IgD-negative memory B cell (primary cell): ENCODE results near the gene SMARCA1. TPM values are rescaled to one million over a fixed set of nuclear protein-coding genes. Genes with fewer than 3 reads are reported as not detected.

Source experiments
- H3K27ac Mint-ChIP-seq, 3 donors: one replicate each; pipeline ENCODE4 v1.8.0; 2020 to 2022; ENCODE audit warnings: mild to moderate bottlenecking in 3 of 3, mixed read lengths in 3 of 3, moderate library complexity in 1 of 3
- H3K27me3 Mint-ChIP-seq: one replicate; pipeline ENCODE4 v1.8.0; 2021; ENCODE audit warnings: mixed read lengths
- H3K36me3 Mint-ChIP-seq: one replicate; pipeline ENCODE4 v1.8.0; 2020; ENCODE audit warnings: mild to moderate bottlenecking, mixed read lengths
- H3K4me1 Mint-ChIP-seq, 3 donors: one replicate each; pipeline ENCODE4 v1.8.0; 2020 to 2022; ENCODE audit warnings: mixed read lengths in 3 of 3, mild to moderate bottlenecking in 1 of 3
- H3K4me3 Mint-ChIP-seq, 4 donors: one replicate each; pipeline ENCODE4 v1.8.0; 2020 to 2022; ENCODE audit warnings: mild to moderate bottlenecking in 4 of 4, mixed read lengths in 4 of 4, moderate library complexity in 3 of 4
- H3K9me3 Mint-ChIP-seq, 3 donors: one replicate each; pipeline ENCODE4 v1.8.0; 2020 to 2021; ENCODE audit warnings: mixed read lengths in 3 of 3, mild to moderate bottlenecking in 1 of 3
- polyA plus RNA-seq: library from polyadenylated mRNA; unstranded; fragments of 300-500 nt; fragmentation: Illumina TruSeq; gene quantifications from one replicate; pipeline ENCODE4 v1.2.3, GENCODE V29; 2021

Gene SMARCA1
- polyA plus RNA-seq, 1 donor from 2014 or later: not detected

GRCh38 chrX:129512409-129512808 is 10.9 kb downstream of the SMARCA1 start:
- no peaks in the 10 kb centered on the region for H3K36me3 Mint-ChIP-seq
- H3K27ac Mint-ChIP-seq: no peak overlapping the region
- peaks cover 7% of the 10 kb centered on the region for H3K27me3 Mint-ChIP-seq
- no peaks in the 10 kb centered on the region for H3K4me1 Mint-ChIP-seq
- peaks cover 0 to 3% (median 2%) of the 10 kb centered on the region in 3 donors for H3K9me3 Mint-ChIP-seq
- H3K4me3 Mint-ChIP-seq: no peak overlapping the region

GRCh38 chrX:129511689-129512088 is 11.6 kb downstream of the SMARCA1 start:
- H3K9me3 Mint-ChIP-seq: peaks cover 0 to 3% (median 2%) of the 10 kb centered on the region in 3 donors
- H3K27ac Mint-ChIP-seq: no peak overlapping the region
- no peaks in the 10 kb centered on the region for H3K4me1 Mint-ChIP-seq
- H3K4me3 Mint-ChIP-seq: no peak overlapping the region
- no peaks in the 10 kb centered on the region for H3K36me3 Mint-ChIP-seq
- peaks cover 7% of the 10 kb centered on the region for H3K27me3 Mint-ChIP-seq

- peaks cover 5% of the 10 kb centered on the region for H3K27me3 Mint-ChIP-seq
- H3K36me3 Mint-ChIP-seq: no peaks in the 10 kb centered on the region
- no peak overlapping the region for H3K27ac Mint-ChIP-seq
- H3K9me3 Mint-ChIP-seq: peaks cover 0 to 3% (median 2%) of the 10 kb centered on the region in 3 donors
- H3K4me3 Mint-ChIP-seq: no peak overlapping the region
- H3K4me1 Mint-ChIP-seq: no peaks in the 10 kb centered on the region
Observed at GRCh38 chrX:129510331-129510730, 13.0 kb downstream of the SMARCA1 start.

GRCh38 chrX:129497146-129497843 is 26.0 kb downstream of the SMARCA1 start:
- H3K27me3 Mint-ChIP-seq: peaks cover 6% of the 10 kb centered on the region
- no peaks in the 10 kb centered on the region for H3K36me3 Mint-ChIP-seq
- no peak overlapping the region for H3K4me3 Mint-ChIP-seq
- no peak overlapping the region for H3K27ac Mint-ChIP-seq
- peaks cover 0 to 3% (median 0%) of the 10 kb centered on the region in 3 donors for H3K9me3 Mint-ChIP-seq
- no peaks in the 10 kb centered on the region for H3K4me1 Mint-ChIP-seq

- no peak overlapping the region for H3K4me3 Mint-ChIP-seq
- peaks cover 6% of the 10 kb centered on the region for H3K27me3 Mint-ChIP-seq
- H3K27ac Mint-ChIP-seq: peak overlapping the region in 1 of 3 donors; percentile 43
- H3K9me3 Mint-ChIP-seq: peaks cover 0 to 3% (median 0%) of the 10 kb centered on the region in 3 donors
- H3K4me1 Mint-ChIP-seq: no peaks in the 10 kb centered on the region
- no peaks in the 10 kb centered on the region for H3K36me3 Mint-ChIP-seq
Observed at GRCh38 chrX:129496625-129497024, 26.7 kb downstream of the SMARCA1 start.

GRCh38 chrX:129495900-129496299 is 27.4 kb downstream of the SMARCA1 start:
- peaks cover 6% of the 10 kb centered on the region for H3K27me3 Mint-ChIP-seq
- H3K4me1 Mint-ChIP-seq: no peaks in the 10 kb centered on the region
- peak overlapping the region in 1 of 3 donors; percentile 43 for H3K27ac Mint-ChIP-seq
- no peak overlapping the region for H3K4me3 Mint-ChIP-seq
- H3K9me3 Mint-ChIP-seq: peaks cover 0 to 3% (median 0%) of the 10 kb centered on the region in 3 donors
- no peaks in the 10 kb centered on the region for H3K36me3 Mint-ChIP-seq

- H3K9me3 Mint-ChIP-seq: peaks cover 0 to 3% (median 0%) of the 10 kb centered on the region in 3 donors
- H3K4me1 Mint-ChIP-seq: no peaks in the 10 kb centered on the region
- peaks cover 6% of the 10 kb centered on the region for H3K27me3 Mint-ChIP-seq
- H3K4me3 Mint-ChIP-seq: no peak overlapping the region
- no peaks in the 10 kb centered on the region for H3K36me3 Mint-ChIP-seq
- no peak overlapping the region for H3K27ac Mint-ChIP-seq
Observed at GRCh38 chrX:129494887-129495286, 28.4 kb downstream of the SMARCA1 start.

- Mint-ChIP-seq H3K27me3 (peaks cover 6% of the 10 kb centered on the region), H3K4me3 (no peak overlapping the region), H3K36me3 (no peaks in the 10 kb centered on the region), H3K27ac (peak overlapping the region in 1 of 3 donors; percentile 47), H3K9me3 (peaks cover 0 to 3% (median 0%) of the 10 kb centered on the region in 3 donors), H3K4me1 (no peaks in the 10 kb centered on the region)
Observed at GRCh38 chrX:129493643-129494042, 29.6 kb downstream of the SMARCA1 start.

- Mint-ChIP-seq H3K27me3 (no peaks in the 10 kb centered on the region), H3K9me3 (no peaks in the 10 kb centered on the region), H3K4me3 (no peak overlapping the region)
Observed at GRCh38 chrX:129490330-129490729, 33.0 kb downstream of the SMARCA1 start.

GRCh38 chrX:129488359-129488758 is 34.9 kb downstream of the SMARCA1 start:
- H3K36me3 Mint-ChIP-seq: no peaks in the 10 kb centered on the region
- H3K27ac Mint-ChIP-seq: no peak overlapping the region
- no peaks in the 10 kb centered on the region for H3K4me1 Mint-ChIP-seq
- no peaks in the 10 kb centered on the region for H3K9me3 Mint-ChIP-seq
- H3K4me3 Mint-ChIP-seq: no peak overlapping the region
- H3K27me3 Mint-ChIP-seq: no peaks in the 10 kb centered on the region

More at GRCh38 chrX:129490330-129490729, 33.0 kb downstream of the SMARCA1 start:
- H3K27ac Mint-ChIP-seq: no peak overlapping the region
- H3K4me1 Mint-ChIP-seq: no peaks in the 10 kb centered on the region
- H3K36me3 Mint-ChIP-seq: no peaks in the 10 kb centered on the region

GRCh38 chrX:129480889-129481288 is 42.4 kb downstream of the SMARCA1 start:
- Mint-ChIP-seq H3K36me3 (no peaks in the 10 kb centered on the region), H3K4me1 (no peaks in the 10 kb centered on the region), H3K27me3 (peaks cover 1% of the 10 kb centered on the region), H3K4me3 (no peak overlapping the region), H3K9me3 (no peaks in the 10 kb centered on the region), H3K27ac (no peak overlapping the region)

- H3K4me3 Mint-ChIP-seq: no peak overlapping the region
- no peak overlapping the region for H3K27ac Mint-ChIP-seq
- H3K27me3 Mint-ChIP-seq: peaks cover 1% of the 10 kb centered on the region
- H3K4me1 Mint-ChIP-seq: no peaks in the 10 kb centered on the region
- H3K9me3 Mint-ChIP-seq: no peaks in the 10 kb centered on the region
- H3K36me3 Mint-ChIP-seq: no peaks in the 10 kb centered on the region
Observed at GRCh38 chrX:129478516-129478915, 44.8 kb downstream of the SMARCA1 start.

- Mint-ChIP-seq H3K9me3 (peaks cover 0 to 2% (median 0%) of the 10 kb centered on the region in 3 donors), H3K4me3 (no peak overlapping the region), H3K27me3 (no peaks in the 10 kb centered on the region), H3K27ac (no peak overlapping the region), H3K4me1 (no peaks in the 10 kb centered on the region), H3K36me3 (no peaks in the 10 kb centered on the region)
Observed at GRCh38 chrX:129472116-129472515, 51.2 kb downstream of the SMARCA1 start.

GRCh38 chrX:129462707-129463106 is 60.6 kb downstream of the SMARCA1 start:
- Mint-ChIP-seq H3K27ac (no peak overlapping the region), H3K4me3 (no peak overlapping the region), H3K9me3 (no peaks in the 10 kb centered on the region), H3K4me1 (no peaks in the 10 kb centered on the region), H3K27me3 (no peaks in the 10 kb centered on the region), H3K36me3 (no peaks in the 10 kb centered on the region)

- H3K9me3 Mint-ChIP-seq: no peaks in the 10 kb centered on the region
Observed at GRCh38 chrX:129461801-129462456, 61.4 kb downstream of the SMARCA1 start.

GRCh38 chrX:129452523-129452922 is 70.8 kb downstream of the SMARCA1 start:
- no peak overlapping the region for H3K4me3 Mint-ChIP-seq
- H3K36me3 Mint-ChIP-seq: no peaks in the 10 kb centered on the region
- peaks cover 2 to 6% (median 3%) of the 10 kb centered on the region in 3 donors for H3K9me3 Mint-ChIP-seq
- peaks cover 5% of the 10 kb centered on the region for H3K27me3 Mint-ChIP-seq
- no peaks in the 10 kb centered on the region for H3K4me1 Mint-ChIP-seq
- no peak overlapping the region for H3K27ac Mint-ChIP-seq

More at GRCh38 chrX:129461801-129462456, 61.4 kb downstream of the SMARCA1 start:
- Mint-ChIP-seq H3K4me3 (no peak overlapping the region), H3K36me3 (no peaks in the 10 kb centered on the region), H3K4me1 (no peaks in the 10 kb centered on the region), H3K27me3 (no peaks in the 10 kb centered on the region), H3K27ac (no peak overlapping the region)
